Mesenchymal stem cell (in vitro differentiated cells and primary cell): Measurements from ENCODE around the gene PRR16.
A peak's percentile ranks its signal among the peaks of the same experiment; 100 is the strongest.

Source experiments
- DNase-seq: peaks from one replicate; pipeline ENCODE4 v3.0.0-alpha.2; 2013
- H2AFZ ChIP-seq: one replicate; pipeline ENCODE4 v1.6.1; 2013; ENCODE audit warnings: low read depth, mild to moderate bottlenecking, control low read depth, inconsistent platforms, low read length, moderate library complexity
- H2AK5ac ChIP-seq: 2 replicates; pipeline ENCODE4 v1.6.1; 2013; ENCODE audit warnings: low read length, moderate library complexity, mild to moderate bottlenecking, inconsistent platforms; ENCODE audit not compliant: severe bottlenecking
- H2BK120ac ChIP-seq: one replicate; pipeline ENCODE4 v1.6.1; 2013; ENCODE audit warnings: low read depth, mild to moderate bottlenecking, inconsistent platforms, low read length, moderate library complexity
- H2BK12ac ChIP-seq, 2 experiments: one replicate each; pipeline ENCODE4 v1.6.1; 2013; ENCODE audit warnings: inconsistent platforms in 2 of 2, low read length in 2 of 2, mild to moderate bottlenecking in 2 of 2, moderate library complexity in 2 of 2, control low read depth in 1 of 2
- H2BK15ac ChIP-seq: one replicate; pipeline ENCODE4 v1.6.1; 2013; ENCODE audit warnings: mild to moderate bottlenecking, low read depth, inconsistent platforms; ENCODE audit not compliant: poor library complexity, severe bottlenecking
- H2BK5ac ChIP-seq: 2 replicates; pipeline ENCODE4 v1.6.1; 2013; ENCODE audit warnings: low read depth, mild to moderate bottlenecking, low read length, control low read depth, inconsistent platforms; ENCODE audit not compliant: poor library complexity, severe bottlenecking
- H3K14ac ChIP-seq, 2 experiments: one replicate each; pipeline ENCODE4 v1.6.1; 2013; ENCODE audit warnings: inconsistent platforms in 2 of 2, low read length in 2 of 2, control low read depth in 1 of 2, mild to moderate bottlenecking in 1 of 2, moderate library complexity in 1 of 2
- H3K18ac ChIP-seq, 2 experiments: one replicate each; pipeline ENCODE4 v1.6.1; 2013; ENCODE audit warnings: inconsistent platforms in 2 of 2, low read length in 2 of 2, control low read depth in 1 of 2, low read depth in 1 of 2, mild to moderate bottlenecking in 1 of 2
- H3K23ac ChIP-seq, 2 experiments: one replicate each; pipeline ENCODE4 v1.6.1; 2013; ENCODE audit warnings: inconsistent platforms in 2 of 2, low read length in 2 of 2, mild to moderate bottlenecking in 2 of 2, moderate library complexity in 2 of 2, control low read depth in 1 of 2
- H3K27ac ChIP-seq: 2 replicates; pipeline ENCODE4 v1.5.1; 2013; ENCODE audit warnings: mild to moderate bottlenecking, moderate library complexity, low read length, control low read depth, inconsistent platforms; ENCODE audit not compliant: poor library complexity, severe bottlenecking
- H3K27me3 ChIP-seq, 2 experiments: 2 replicates each; pipeline versions ENCODE4 v1.6.1 to v1.7.0; 2013; ENCODE audit warnings: low read length in 2 of 2, mild to moderate bottlenecking in 2 of 2, moderate library complexity in 2 of 2, control low read depth in 1 of 2, inconsistent platforms in 1 of 2; ENCODE audit not compliant: control insufficient read depth in 1 of 2, insufficient read depth in 1 of 2
- H3K36me3 ChIP-seq, 2 experiments: 2 replicates each; pipeline versions ENCODE4 v1.6.1 to v1.7.0; 2013; ENCODE audit warnings: low read length in 2 of 2, control low read depth in 1 of 2, inconsistent platforms in 1 of 2, low read depth in 1 of 2, mild to moderate bottlenecking in 1 of 2; ENCODE audit not compliant: insufficient read depth in 2 of 2, control insufficient read depth in 1 of 2
- H3K4ac ChIP-seq, 2 experiments: one replicate each; pipeline ENCODE4 v1.6.1; 2013; ENCODE audit warnings: inconsistent platforms in 2 of 2, low read length in 2 of 2, mild to moderate bottlenecking in 2 of 2, moderate library complexity in 2 of 2, control low read depth in 1 of 2, low read depth in 1 of 2
- H3K4me1 ChIP-seq: 2 replicates; pipeline ENCODE4 v1.6.1; 2013; ENCODE audit warnings: low read depth, low read length, control low read depth; ENCODE audit not compliant: control insufficient read depth, insufficient read depth
- H3K4me2 ChIP-seq: 2 replicates; pipeline ENCODE4 v1.6.1; 2013; ENCODE audit warnings: low read length, mild to moderate bottlenecking, inconsistent platforms; ENCODE audit not compliant: poor library complexity, severe bottlenecking
- H3K4me3 ChIP-seq, 2 experiments: 2 replicates each; pipeline versions ENCODE4 v1.5.1 to v1.7.0; 2013; ENCODE audit warnings: low read length in 2 of 2, mild to moderate bottlenecking in 2 of 2, control low read depth in 1 of 2, low read depth in 1 of 2; ENCODE audit not compliant: insufficient read depth in 1 of 2
- H3K79me1 ChIP-seq: replicated peaks from 2 replicates; pipeline ENCODE4 v1.6.1; 2013; ENCODE audit warnings: mild to moderate bottlenecking, control low read depth, low read length, inconsistent platforms; ENCODE audit not compliant: poor library complexity, severe bottlenecking
- H3K9ac ChIP-seq: 2 replicates; pipeline ENCODE4 v1.7.0; 2013; ENCODE audit warnings: mild to moderate bottlenecking, low read length, moderate library complexity
- H3K9me3 ChIP-seq: 2 replicates; pipeline ENCODE4 v1.7.0; 2013; ENCODE audit warnings: mild to moderate bottlenecking, low read length; ENCODE audit not compliant: control insufficient read depth
- H4K8ac ChIP-seq: one replicate; pipeline ENCODE4 v1.6.1; 2013; ENCODE audit warnings: inconsistent platforms, mild to moderate bottlenecking, low read length, moderate library complexity
- H4K91ac ChIP-seq: one replicate; pipeline ENCODE4 v1.6.1; 2013; ENCODE audit warnings: mild to moderate bottlenecking, low read length, inconsistent platforms
- WGBS: methylation state at CpG from one replicate; pipeline ENCODE4 v1.1.7; 2013; ENCODE audit warnings: mixed read lengths; 5-methylcytosine and 5-hydroxymethylcytosine counted together

PRR16 gene

GRCh38 chr5:120512068-120512467 lies 48.0 kb downstream of the PRR16 start:
- Histone ChIP-seq H2AK5ac (no peak overlapping the region), H2BK15ac (no peak overlapping the region), H3K36me3 (no peaks in the 10 kb centered on the region), H4K8ac (no peak overlapping the region), H3K4ac (peak overlapping the region in 1 of 2 experiments; percentile 11), H2BK5ac (no peak overlapping the region), H3K4me1 (peaks cover 4% of the 10 kb centered on the region), H3K79me1 (peaks cover 15% of the 10 kb centered on the region), H3K9me3 (no peaks in the 10 kb centered on the region), H3K9ac (no peak overlapping the region), H3K4me2 (no peak overlapping the region), H4K91ac (no peak overlapping the region), H2BK12ac (peak overlapping the region in 1 of 2 experiments; percentile 31), H2AFZ (no peak overlapping the region), H3K18ac (peak overlapping the region in 1 of 2 experiments; percentile 45), H3K27me3 (no peaks in the 10 kb centered on the region), H2BK120ac (no peak overlapping the region), H3K14ac (no peak overlapping the region), H3K23ac (no peak overlapping the region), H3K4me3 (no peak overlapping the region), H3K27ac (no peak overlapping the region)
- no peak for DNase-seq
- 34% methylated on average over 2 of the region's 2 CpGs for WGBS

GRCh38 chr5:120512791-120513650 lies 48.9 kb downstream of the PRR16 start:
- peaks cover 15% of the 10 kb centered on the region for H3K79me1 ChIP-seq
- H4K8ac ChIP-seq, result no peak overlapping the region
- H3K4ac ChIP-seq, result no peak overlapping the region
- 96% methylated on average over 12 of the region's 13 CpGs for WGBS
- H3K14ac ChIP-seq, result no peak overlapping the region
- H3K4me3 ChIP-seq, result no peak overlapping the region
- H3K23ac ChIP-seq, result no peak overlapping the region
- H2AK5ac ChIP-seq, result no peak overlapping the region
- no peak overlapping the region for H2BK5ac ChIP-seq
- no peaks in the 10 kb centered on the region for H3K9me3 ChIP-seq
- H2AFZ ChIP-seq, result no peak overlapping the region
- H3K9ac ChIP-seq, result no peak overlapping the region
- H3K4me2 ChIP-seq, result no peak overlapping the region
- no peak overlapping the region for H2BK15ac ChIP-seq
- peaks cover 4% of the 10 kb centered on the region for H3K4me1 ChIP-seq
- H2BK12ac ChIP-seq, result no peak overlapping the region
- no peak overlapping the region for H2BK120ac ChIP-seq
- H3K18ac ChIP-seq, result no peak overlapping the region
- H3K36me3 ChIP-seq, result no peaks in the 10 kb centered on the region
- H4K91ac ChIP-seq, result no peak overlapping the region
- no peaks in the 10 kb centered on the region for H3K27me3 ChIP-seq
- no peak for DNase-seq
- no peak overlapping the region for H3K27ac ChIP-seq

GRCh38 chr5:120516805-120517204 lies 52.7 kb downstream of the PRR16 start:
- Histone ChIP-seq H3K36me3 (no peaks in the 10 kb centered on the region), H3K27ac (peak overlapping the region; percentile 2), H4K8ac (no peak overlapping the region), H3K9ac (peak overlapping the region; percentile 50), H3K9me3 (no peaks in the 10 kb centered on the region), H3K4me2 (peak overlapping the region; percentile 52), H2AK5ac (no peak overlapping the region), H3K4ac (no peak overlapping the region), H3K18ac (peak overlapping the region in 1 of 2 experiments; percentile 19), H3K23ac (no peak overlapping the region), H4K91ac (no peak overlapping the region), H3K14ac (no peak overlapping the region), H2BK120ac (no peak overlapping the region), H2BK12ac (no peak overlapping the region), H3K4me1 (peaks cover 4% of the 10 kb centered on the region), H2BK15ac (peak overlapping the region; percentile 26), H2AFZ (no peak overlapping the region), H3K79me1 (peaks cover 11% of the 10 kb centered on the region), H3K4me3 (no peak overlapping the region), H3K27me3 (no peaks in the 10 kb centered on the region), H2BK5ac (no peak overlapping the region)
- no peak for DNase-seq
- WGBS, result 98% methylated on average over 2 of the region's 2 CpGs

GRCh38 chr5:120517607-120518252 lies 53.6 kb downstream of the PRR16 start:
- no peaks in the 10 kb centered on the region for H3K36me3 ChIP-seq

More at GRCh38 chr5:120517607-120518252, 53.6 kb downstream of the PRR16 start:
- Histone ChIP-seq H3K14ac (no peak overlapping the region), H3K4me3 (no peak overlapping the region), H3K9ac (peak overlapping the region; percentile 50), H3K4ac (no peak overlapping the region), H3K23ac (no peak overlapping the region), H2BK15ac (no peak overlapping the region), H3K9me3 (no peaks in the 10 kb centered on the region), H3K4me2 (no peak overlapping the region), H2BK5ac (no peak overlapping the region), H3K4me1 (no peaks in the 10 kb centered on the region), H4K91ac (no peak overlapping the region), H3K79me1 (peaks cover 8% of the 10 kb centered on the region), H3K27ac (no peak overlapping the region), H2AK5ac (no peak overlapping the region), H2BK120ac (no peak overlapping the region), H2BK12ac (no peak overlapping the region), H4K8ac (no peak overlapping the region), H3K18ac (no peak overlapping the region), H3K27me3 (no peaks in the 10 kb centered on the region), H2AFZ (no peak overlapping the region)
- WGBS, result 100% methylated on average over 1 of the region's 5 CpGs
- DNase-seq, result peak; percentile 48
